ELR (cell line): Measurements from ENCODE around the gene RYR1.
"Not testable (repeated sequence)": the region's sequence is repeated elsewhere in the genome, so short reads cannot be mapped to it uniquely, and the experiment has no call there.

Experiments used
- DNase-seq: peaks from one replicate; pipeline ENCODE4 v3.0.0-alpha.2; 2015; ENCODE audit warnings: low read depth

Gene RYR1

DNA sequence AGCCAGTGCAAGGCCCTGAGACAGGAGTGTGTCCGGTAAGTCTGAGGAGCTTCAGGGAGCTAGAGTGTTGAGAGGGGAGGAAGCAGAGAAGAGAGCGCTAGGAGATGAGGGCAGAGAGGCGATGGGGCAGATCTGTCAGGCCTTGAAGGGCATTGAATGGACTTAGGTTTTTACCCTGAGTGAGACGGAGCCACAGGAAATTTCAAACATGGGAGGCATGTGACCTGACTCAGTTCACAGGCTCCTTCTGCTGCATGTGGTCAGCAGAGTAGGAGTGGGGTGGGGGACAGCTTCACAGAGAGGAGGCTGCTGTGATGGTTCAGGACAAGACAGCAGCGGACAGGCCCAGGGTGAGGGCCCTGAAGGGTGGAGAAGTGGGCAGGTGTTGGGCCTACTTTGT is 33.1 kb upstream of the RYR1 start:
- no peak for DNase-seq

DNA sequence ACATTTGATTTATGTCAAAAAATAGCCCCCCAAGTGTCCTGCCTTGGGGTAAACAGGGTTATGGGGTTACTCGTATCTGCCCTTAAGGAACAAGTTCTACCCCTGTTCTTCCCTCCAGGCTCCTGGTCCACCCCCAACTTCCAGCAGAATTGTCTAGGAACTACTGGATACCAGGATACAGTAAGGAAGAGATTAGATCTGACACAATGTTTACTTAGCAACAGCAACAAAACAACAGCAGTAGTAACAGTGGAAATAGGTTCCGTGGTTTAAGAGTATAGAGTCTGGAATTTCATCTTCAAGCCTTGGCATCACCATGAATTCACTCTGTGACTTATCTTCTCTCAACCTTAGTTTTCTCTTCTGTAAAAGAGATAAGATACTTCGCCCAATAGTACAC is 32.3 kb upstream of the RYR1 start:
- DNase-seq = peak; percentile 57

DNA sequence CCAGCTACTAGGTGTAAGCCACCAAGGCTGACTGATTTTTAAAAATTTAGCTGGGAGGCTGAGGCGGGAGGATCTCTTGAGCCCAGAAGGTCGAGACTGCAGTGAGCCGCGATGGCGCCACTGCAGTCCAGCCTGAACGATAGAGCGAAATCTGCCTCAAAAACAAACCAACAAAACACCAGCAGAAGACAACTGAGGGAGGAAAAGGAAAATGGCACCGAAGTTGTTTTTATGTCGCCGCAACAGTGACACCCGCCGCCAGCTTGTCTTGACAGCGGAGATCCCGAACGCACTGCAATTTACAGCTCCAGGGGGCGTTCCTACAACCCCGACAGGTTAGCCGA is 30.9 kb upstream of the RYR1 start:
- DNase-seq = no peak

DNA sequence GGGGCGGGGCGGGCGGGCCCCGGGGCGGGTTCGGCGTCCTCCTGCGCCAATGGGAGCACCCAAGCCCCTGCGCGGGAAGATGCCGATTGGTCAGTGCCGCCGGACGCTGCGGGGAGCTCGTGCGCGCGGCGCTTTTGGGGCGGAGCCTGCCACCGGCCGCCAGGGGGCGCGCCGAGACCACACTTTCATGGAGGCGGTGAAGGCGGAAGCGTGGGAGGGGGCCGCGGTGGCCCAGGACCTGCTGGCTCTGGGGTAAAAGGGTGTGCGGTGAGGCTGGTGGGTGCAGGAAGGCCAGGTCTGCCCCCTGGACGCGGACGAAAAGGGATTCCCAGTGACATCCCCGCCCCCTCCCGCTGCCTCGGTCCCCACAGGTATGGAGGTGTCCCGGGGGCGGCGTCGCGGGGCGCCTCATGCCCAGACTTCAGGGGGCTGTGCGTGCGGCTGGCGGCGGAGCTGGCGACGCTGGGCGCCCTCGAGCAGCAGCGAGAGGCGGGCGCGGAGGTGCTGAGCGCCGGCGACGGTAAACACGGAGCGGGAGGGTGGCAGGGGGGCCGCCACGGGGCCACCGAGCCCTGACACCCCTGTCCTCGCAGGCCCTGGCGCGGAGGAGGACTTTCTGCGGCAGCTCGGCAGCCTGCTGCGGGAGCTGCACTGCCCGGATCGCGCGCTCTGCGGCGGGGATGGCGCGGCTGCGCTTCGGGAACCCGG is 30.4 kb upstream of the RYR1 start, which contains the start of gene FAM98C:
FAM98C (plus strand) TSS at position 127 of the 708 bp plus-strand sequence; CDS start at position 188, 61 bp downstream.
- DNase-seq = peak; percentile 95

DNA sequence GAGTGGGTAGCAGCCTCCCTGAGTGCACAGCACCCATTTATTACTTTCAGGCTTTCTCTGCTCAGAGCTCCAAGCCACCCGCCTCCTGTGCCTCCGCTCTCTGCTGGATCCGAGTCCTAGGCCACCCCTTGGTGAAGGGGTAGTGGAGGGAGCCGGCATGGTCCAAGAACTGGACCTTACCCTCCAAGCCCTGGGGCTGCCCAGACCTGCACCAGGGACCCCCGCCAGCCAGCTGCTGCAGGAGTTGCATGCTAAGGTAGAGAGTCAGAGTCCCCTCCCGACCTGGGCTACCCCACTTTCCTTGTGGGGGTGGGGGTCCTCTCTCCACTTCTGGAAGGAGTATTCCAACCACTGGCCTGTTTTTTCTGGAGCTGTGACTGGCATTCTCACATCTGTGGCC is 28.6 kb upstream of the RYR1 start:
- DNase-seq = no peak

DNA sequence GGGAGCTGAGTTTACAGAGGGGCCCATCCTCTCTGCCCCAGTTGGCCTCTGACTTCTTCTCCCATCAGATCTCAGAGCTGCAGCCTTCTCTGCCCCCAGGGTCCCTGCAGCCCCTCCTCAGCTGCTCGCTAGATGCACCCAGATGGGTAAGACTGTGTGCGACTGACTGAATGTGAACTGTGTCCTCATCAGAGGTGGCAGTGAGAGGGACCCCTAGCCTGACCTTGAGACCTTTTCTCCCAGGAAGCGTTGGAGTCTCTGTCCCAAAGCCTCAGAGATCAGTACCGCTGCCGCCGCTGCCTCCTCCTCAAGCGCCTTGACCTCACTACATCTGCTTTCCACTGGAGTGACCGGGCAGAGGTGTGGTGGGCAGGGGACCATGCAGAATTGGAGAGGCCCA is 28.2 kb upstream of the RYR1 start:
- no peak for DNase-seq

DNA sequence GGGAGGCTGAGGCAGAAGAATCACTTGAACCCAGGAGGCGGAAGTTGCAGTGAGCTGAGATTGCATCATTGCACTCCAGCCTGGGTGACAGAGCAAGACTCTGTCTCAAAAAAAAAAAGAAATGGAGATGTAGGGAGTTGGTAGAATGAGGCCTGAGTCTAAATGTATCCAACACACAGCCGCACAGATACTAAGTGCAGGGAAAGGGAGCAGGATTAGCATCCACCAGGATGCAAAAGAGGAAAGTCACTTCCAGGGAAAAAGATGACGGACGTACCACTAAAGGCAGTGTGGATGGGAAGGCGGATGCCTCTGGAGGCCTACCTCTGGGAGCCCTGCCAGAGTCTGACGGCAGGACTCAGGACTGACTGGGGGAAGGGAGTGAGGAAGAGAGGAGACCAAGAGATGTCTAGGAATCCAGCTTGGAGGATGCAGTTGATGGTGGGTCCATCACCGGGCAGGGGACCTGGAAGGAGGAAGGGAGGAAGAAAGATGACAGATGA is 23.8 kb upstream of the RYR1 start:
- no peak for DNase-seq

DNA sequence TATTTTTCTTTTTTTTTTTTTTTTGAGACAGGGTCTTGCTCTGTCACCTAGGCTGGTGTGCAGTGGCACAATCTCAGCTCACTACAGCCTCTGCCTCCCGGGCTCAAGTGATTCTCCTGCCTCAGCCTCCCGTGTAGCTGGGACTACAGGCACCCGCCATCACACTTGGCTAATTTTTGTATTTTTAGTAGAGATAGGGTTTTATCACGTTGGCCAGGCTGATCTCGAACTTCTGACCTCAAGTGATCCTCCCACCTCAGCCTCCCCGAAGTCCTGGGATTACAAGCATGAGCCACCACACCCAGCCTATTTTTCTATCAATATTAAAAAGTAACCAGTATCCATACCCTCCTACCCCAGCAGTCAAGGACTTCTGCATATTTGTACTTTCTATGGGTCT is 23.1 kb upstream of the RYR1 start:
- not testable (repeated sequence) for DNase-seq

DNA sequence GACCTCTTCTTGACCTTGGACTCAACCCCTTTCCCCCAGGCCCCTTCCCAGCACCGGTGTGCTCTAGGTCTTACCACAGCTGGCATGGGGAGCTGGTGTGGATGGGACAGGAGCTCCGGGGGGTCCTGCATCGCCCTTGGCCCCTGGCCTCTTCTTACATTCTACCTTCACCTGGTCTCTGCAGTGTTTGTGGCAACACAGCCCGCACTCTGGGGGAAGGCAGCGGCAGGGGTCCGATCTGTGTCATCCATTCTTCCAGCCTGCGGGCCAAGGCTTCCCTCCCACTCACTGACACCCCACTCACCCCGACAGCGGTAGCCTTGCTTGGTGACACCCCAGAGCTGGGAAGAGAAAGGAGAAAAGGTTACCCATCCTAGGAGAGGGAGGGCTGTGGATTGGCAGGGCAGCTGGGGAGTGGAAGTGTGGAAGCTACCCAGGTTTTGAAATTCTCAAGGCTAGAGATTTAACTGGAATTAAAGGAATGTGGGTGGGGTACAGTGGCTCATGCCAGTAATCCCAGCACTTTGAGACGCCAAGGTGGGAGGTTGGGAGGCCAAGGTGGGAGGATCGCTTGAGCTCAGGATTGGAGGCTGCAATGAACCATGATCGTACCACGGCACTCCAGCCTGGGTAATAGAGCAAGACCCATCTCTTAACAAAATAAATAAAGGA is 22.3 kb upstream of the RYR1 start:
- DNase-seq = no peak

DNA sequence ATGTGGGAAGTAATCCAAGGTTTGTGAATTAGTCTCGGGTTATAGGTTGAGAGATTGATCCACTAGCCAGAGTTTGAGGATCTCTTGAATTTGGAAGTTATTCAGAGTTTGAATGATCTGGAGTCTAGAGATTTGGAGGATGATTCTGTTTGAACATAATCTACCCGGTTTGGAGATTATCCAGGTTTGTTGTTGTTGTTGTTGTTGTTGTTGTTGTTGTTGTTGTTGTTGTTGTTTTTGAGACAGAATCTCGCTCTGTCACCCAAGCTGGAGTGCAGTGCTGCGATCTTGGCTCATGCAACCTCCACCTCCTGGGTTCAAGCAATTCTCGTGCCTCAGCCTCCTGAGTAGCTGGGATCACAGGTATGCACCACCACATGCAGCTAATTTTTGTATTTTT is 21.6 kb upstream of the RYR1 start:
- DNase-seq = not testable (repeated sequence)

DNA sequence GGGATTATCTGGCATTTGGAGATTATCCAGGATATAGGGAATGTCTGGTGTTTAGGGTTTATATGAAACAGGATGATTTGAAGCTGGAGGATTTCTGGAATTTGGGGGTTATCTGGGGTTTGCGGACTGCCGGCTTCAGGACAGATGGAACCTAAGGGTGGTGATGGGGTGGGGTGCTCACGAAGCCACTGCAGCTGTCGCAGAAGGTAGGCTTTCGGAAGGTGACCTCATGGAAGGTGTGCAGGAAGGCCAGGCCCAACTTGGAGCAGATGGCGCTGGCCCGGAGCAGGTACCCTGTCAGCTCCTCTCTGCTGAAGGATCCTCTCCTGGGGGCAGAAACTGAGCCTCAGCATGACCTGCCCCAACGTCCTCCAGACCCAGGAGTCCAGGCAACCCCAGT is 21.0 kb upstream of the RYR1 start:
- DNase-seq = no peak

DNA sequence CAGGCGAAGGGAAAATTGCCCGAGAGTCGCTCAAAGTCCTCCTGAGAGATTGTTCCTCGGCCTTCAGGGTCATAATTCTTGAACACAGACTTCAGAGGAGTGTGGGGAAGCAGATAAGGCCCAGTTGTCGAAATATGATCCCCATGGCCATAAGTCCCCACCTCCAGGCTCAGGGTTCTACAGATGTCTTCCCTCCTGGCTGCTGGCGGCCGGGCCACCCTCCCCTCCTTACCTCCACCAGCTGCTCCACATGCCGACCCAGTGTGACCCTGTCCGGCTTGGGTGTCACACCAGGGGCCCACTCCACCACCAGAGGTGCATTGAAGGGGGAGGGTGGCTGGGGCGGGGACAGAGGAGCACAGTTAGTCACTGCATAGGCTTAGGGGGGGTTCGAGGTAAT is 20.5 kb upstream of the RYR1 start:
- DNase-seq = no peak

DNA sequence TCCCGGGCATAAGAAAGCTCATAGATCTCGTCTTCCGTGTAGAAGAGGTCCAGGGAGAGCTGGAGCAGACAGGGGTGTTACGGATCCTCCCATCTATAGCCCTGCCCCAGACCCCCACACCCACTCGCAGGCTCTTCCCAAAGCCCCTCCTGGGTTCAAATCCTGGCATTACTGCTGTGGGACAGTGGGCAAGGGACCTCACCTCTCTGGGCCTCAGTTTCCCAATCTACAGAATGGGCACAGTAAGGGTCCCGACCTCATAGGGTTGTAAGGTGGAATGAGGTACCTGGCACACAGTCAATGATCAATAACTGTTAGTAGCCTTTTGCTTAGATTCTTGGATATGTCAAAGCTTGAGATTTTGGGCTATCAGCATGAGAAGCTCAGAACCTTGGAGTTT is 20.1 kb upstream of the RYR1 start:
- no peak for DNase-seq

DNA sequence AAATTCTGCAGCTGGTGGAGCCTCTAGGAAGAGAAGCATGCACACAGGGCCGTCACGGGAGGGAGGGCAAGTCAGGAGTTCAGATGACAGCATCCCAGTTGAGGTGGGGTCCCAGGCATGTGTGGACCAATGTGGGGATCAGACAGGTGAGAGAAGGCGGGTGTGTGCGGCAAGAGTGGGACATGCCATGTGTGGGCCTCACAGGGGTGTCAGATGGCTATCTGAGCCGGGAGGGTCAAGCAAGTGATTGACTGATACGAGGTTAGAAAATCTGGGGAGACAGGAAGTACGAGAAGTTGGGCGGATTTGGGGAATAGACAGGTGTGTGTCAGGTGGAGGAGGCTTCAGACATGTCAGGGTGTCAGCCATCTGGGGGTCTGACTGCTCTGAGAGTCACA is 16.3 kb upstream of the RYR1 start:
- DNase-seq = no peak

DNA sequence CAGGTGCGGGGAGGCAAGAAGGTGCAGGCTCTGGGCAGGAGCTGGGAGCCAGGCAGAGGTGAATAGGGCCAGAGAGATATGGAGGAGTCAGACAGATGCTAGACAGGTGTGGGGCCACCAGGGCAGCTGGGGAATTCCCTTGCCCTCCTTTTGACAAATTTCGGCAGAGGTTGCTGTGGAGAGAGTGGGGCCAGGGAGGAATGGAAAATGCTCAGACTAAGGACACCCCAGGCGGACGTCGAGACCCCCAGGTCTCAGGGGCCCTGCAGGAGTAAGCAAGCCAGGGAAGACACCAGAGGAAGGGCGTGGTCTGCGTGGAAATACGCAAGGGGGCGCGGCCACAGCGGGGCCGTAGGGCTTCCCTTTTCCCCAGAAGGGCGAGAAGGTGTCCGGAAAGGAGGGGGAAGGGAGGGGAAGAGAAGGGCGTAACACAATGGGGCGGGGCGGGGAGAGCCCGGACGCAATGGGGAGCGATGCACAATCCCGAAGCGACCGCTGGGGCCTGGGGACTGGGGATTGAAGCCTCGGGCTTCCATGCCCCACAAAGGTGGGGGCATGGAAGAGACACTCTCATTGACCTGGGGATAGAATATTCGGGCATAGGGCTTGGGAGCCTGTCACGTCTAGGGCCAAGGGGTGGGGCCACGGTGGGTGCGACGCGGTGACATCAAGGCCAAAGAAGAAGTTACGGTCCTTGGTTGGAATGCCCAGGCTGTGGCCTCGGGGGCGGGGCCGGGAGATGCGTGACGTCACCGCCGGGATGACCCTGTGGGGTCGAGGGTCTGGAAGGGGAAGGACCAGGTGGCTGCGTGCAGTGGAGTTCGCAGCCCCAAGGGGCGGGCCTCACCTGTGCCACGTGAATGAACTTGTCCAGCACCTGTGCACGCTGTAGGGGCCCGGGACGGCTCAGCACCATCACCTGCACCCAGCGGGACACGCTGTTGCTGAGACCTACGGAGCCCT is 15.7 kb upstream of the RYR1 start:
- peak; percentile 40 for DNase-seq

DNA sequence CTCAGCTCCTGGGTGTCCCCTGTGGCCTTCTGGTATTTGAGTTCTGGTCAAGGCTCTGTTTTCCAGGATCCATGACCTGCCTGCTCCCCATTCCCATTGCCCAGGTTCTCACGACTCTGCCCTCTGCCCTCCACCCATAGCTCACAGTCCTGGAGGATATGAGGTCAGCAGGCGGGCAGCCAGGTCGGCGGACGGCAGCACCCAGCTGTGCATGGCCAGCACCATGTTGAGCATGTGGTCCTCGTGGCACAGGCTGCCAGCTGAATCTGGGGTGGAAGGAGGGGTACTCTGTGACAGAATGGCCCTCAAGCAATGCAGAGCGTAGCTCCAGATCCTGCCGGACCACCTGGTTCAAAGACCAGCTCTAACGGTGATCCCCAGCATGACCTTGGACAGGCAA is 12.6 kb upstream of the RYR1 start:
- no peak for DNase-seq

DNA sequence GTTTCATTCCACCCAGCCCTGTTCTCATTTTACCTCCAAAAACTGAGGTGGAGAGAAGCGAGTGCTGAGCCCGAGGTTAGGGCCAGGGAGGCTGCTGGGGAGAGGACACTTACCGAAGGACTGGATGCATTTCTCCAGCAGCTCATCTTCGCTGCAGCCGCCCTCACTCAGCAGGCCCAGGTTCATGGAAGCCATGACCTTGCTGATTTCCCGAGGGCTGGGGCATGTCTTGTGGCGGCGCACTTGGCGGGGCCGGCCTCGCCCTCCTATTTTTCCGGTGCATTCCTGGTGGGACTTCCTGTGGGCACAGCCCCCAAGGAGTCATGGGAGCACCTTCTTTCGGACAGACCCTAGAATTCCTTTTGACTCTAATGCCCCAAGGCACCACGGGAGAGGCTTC is 11.6 kb upstream of the RYR1 start:
- no peak for DNase-seq

DNA sequence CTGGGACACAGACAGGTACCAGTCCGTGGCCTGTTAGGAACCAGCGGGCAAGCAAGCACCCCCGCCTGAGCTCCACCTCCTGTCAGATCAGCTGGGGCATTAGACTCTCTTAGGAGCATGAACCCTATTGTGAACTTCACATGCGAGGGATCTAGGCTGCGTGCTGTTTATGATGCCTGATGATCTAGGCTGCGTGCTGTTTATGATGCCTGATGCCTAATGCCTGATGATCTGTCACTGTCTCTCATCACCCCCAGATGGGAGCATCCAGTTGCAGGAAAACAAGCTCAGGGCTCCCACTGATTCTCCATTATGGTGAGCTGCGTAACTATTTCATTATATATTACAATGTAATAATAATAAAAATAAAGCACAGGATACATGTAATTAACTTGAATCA is 11.1 kb upstream of the RYR1 start:
- DNase-seq = no peak

DNA sequence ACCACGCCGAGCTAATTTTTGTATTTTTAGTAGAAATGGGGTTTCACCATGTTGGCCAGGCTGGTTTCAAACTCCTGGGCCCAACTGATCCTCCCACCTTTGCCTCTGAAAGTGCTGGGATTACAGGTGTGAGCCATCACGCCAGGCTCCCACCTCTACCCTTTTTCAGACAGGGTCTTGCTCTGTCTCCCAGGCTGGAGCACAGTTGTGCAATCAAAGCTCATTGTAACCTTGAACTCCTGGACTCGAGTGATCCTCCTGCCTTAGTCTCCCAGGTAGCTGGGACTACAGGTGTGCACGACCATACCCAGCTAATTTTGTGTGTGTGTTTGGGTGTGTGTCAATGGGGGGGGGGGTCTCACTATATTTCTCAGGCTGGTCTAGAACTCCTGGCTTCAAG is 9.2 kb upstream of the RYR1 start:
- no peak for DNase-seq

DNA sequence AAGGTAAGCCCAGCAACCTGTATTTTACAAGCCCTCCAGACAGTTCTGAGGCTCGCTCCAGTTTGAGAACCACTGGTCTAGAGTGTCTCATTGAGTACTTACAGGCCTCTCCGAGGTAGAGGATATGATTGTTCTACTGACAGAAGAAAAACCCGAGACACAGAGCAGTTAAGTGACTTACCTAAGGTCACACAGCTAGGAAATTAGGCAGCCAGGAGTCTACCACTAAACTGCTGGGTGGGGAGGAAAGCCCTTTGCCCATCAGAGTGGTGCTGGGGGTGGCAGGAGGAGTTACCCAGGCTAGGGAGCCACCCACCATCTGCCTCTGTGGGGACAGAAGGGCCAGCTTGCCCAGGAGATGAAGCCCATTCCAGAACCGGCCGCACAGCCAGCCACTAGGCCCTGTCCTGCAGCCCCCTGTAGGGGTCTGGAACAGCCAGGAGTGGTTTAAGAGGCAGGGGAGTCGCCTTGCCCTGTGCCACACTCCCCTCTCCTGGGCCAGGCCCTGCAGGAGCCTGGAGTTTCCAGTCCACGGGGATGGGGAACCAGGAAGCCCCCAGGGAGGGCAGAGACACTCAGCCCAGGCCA is 8.2 kb upstream of the RYR1 start:
- DNase-seq = no peak

DNA sequence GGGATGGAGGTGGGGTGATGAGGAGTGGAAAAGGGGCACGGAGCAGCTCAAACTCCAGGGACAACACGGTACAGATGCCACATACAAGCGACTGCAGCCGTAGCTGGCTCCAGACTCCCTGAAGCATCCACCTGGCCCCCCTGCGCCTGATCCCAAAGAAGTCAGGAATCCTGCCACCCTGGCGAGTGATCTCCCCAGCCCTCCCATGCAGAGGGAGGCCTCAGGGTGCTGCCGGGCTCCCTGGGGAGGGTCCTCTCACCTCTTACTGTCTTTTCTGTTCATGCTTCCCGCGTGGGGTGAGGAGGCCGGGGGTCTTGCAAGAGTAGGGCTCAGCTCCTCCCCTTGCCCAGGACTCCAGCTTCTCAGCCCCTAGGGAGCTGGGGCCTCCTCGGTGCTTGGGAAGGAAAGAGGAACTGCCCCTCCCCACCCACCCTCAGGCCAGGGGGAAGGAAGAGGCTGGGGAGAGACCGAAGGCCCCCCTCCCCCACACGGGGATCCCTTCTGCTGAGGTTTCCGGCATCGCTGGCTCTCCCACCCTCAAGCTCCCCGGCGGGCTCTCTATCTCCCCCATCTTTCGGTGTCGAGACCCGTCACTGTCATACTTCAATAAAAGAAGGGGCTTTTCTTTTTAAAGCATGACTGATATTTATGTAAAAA is 7.6 kb upstream of the RYR1 start, which contains the start of gene RASGRP4:
RASGRP4 (minus strand) TSS at position 410 of the 657 bp plus-strand sequence; CDS start at position 282, 128 bp downstream.
- DNase-seq = no peak
